GM18508 (cell line): ENCODE data around the gene B3GNT2.
"Not testable (repeated sequence)": the region's sequence is repeated elsewhere in the genome, so short reads cannot be mapped to it uniquely, and the experiment has no call there.

ENCODE experiments used
- ATAC-seq: cut with Tn5 transposase; IDR thresholded peaks from one replicate; pipeline ENCODE4 v1.9.1; 2021; ENCODE audit warnings: moderate number of reproducible peaks; ENCODE audit not compliant: insufficient read depth, unreplicated experiment

Gene B3GNT2, protein sequence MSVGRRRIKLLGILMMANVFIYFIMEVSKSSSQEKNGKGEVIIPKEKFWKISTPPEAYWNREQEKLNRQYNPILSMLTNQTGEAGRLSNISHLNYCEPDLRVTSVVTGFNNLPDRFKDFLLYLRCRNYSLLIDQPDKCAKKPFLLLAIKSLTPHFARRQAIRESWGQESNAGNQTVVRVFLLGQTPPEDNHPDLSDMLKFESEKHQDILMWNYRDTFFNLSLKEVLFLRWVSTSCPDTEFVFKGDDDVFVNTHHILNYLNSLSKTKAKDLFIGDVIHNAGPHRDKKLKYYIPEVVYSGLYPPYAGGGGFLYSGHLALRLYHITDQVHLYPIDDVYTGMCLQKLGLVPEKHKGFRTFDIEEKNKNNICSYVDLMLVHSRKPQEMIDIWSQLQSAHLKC

DNA sequence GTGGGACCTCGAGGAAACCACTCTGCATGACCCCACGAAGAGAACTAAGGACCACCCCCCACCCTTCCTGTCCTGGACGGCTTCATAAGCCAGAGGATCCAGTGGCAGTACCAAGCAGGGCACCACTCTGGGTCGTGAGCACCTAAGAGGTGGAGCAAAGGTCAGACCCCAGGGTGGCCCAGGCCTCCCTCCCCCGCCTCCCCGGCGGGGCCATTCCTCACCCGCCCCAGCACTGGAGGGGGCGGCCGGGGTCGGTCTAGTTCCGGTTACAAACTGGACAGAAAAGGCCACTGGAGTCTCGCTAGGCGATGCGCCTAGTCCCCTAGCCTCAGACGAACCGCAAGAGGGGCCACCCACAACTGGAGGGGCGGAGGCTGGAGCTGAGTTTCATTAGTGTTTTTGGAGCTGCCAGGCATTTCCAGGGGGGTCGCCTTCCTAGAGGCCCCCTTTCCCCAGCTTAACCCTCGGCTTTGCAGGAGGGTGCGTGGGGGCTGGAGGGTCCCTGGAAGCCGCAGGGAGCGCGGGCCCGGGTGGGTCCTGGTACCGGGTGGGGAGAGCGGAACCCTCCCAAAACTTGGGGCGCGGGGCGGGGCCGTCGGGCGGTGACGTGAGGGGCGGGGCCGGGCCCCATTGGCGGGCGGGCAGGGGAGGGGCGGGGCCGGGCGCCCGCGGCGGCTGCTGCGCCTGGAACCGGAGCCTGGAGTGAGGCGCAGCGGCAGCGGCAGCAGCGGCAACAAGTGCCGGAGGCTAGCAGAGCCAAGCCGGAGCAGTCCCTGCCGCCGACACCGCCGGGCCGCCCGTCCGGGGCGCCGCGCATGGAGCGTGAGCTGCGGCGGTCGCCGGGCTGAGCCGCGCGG, at the start of gene B3GNT2:
B3GNT2 (plus strand) TSS at position 695 of the 857 bp plus-strand sequence. CDS start 26,106 bp downstream, outside the sequence.
- ATAC-seq = no peak

DNA sequence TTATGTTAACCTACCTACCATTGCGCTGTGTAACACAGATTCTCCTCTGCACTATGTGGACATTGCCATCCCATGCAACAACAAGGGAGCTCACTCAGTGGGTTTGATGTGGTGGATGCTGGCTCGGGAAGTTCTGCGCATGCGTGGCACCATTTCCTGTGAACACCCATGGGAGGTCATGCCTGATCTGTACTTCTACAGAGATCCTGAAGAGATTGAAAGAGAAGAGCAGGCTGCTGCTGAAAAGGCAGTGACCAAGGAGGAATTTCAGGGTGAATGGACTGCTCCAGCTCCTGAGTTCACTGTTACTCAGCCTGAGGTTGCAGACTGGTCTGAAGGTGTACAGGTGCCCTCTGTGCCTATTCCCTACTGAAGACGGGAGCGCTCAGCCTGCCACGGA, 49.1 kb upstream of the B3GNT2 start:
- not testable (repeated sequence) for ATAC-seq

DNA sequence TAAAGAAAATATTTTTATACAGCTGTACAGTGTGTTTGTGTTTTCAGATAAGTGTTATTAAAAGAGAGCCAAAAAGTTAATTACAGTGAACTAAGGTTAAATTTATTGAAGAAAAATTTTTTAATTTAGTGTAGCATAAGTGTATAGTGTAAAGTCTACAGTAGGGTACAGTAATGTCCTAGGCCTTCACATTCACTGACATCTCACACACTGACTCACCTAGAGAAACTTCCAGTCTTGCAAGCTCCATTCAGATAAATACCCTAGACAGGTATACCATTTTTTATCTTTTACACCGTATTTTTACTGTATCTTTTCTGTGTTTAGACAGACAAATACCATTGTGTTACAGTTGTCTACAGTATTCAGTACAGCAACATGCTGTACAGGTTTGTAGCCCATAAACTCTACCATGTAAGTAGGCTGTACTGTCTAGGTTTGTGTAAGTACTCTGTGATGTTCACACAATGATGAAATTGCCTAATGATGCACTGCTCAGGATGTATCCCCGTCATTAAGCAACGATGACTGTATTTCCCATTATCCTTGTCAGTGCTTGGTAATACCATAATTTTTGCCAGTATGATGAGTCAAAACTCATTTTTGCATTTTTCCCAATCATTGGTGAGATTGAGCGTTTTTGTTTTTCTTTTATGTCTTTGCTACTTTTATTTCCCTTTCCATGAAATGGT, 48.2 kb upstream of the B3GNT2 start:
- ATAC-seq = no peak

DNA sequence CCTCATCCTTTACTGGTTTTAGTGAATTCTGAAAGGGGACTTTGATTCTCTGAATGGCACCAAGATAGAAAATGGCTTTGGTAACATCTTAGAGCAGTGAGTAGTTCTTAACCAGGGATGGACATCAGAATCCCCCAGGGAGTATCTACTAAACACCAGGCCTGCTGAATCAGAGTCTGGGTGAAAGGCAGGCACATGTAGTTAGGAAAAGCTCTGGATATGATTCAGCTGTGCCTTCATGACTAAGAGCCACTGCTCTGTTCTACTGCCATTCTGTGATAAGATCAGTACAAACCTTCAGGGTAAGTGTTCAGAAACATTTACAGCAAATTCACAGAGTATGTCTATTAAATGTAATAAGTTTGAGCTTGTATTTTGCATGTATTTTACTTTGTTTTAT, 46.2 kb upstream of the B3GNT2 start:
- ATAC-seq = no peak

DNA sequence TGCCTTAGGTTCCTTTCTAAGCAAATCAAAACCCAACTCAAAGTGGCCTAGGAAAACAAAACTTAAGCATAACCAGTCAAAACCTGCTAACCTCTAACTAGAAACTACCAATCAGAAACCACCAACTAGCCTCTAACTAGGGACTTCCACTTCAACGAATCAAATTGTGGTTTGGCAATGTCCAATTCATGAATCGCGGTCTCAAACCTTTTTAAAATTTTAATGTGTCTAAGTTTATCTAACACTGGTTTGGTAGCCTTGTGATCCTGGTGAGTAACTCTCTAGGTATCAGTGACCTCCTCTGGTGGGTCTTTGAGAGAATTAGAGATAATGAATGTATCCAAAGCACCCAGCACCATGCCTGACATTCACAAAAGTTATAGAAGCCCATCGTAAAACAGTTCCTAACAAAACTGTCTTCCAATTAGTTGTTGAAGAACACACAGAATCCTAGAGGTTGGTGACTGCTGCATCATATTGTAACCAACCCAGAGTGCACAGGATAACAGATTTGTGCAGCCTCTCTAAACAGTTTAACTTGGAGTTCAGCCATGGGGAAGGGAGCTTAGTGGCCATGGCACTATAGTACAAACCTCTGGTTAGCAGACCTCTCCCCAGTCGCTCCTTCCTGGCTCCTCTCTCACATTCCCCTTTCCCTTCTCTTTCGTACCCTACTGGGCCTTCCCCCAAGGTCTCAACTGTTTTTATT, 45.2 kb upstream of the B3GNT2 start:
- no peak for ATAC-seq

DNA sequence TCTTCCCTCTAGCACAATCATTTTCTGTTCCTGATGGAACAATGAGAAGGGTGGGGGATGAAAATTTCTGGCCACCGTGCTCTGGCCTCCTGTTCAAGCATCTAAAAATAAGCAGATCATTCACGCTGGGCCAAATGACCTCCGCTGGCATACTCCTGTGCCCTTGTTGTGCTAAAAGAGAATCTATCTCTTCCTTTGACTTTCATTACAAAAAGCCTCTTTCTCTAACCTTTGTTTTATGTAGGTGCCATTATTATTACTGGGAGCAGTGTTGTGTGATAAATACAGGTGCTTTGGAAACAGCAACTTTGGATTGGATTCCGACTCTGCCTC, 44.6 kb upstream of the B3GNT2 start:
- no peak for ATAC-seq

DNA sequence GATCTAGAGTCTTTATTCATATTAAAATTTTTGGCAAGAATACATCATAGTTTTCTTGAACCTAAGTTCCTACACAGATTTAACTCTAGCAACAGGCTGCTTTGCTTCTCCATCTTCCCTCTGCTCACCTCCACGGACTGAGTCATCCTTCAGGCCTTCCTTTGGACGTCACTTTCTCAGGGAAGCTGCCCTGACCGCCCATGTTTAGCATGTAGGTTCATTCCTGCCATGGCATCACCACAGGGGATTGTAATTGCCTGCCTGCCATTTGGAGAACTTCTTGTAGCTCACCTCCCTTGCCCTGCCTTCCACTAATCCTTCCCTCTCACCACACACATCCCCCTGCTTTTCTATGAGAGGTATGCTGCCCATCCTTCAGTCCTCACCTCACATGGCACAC, 43.9 kb upstream of the B3GNT2 start:
- no peak for ATAC-seq

DNA sequence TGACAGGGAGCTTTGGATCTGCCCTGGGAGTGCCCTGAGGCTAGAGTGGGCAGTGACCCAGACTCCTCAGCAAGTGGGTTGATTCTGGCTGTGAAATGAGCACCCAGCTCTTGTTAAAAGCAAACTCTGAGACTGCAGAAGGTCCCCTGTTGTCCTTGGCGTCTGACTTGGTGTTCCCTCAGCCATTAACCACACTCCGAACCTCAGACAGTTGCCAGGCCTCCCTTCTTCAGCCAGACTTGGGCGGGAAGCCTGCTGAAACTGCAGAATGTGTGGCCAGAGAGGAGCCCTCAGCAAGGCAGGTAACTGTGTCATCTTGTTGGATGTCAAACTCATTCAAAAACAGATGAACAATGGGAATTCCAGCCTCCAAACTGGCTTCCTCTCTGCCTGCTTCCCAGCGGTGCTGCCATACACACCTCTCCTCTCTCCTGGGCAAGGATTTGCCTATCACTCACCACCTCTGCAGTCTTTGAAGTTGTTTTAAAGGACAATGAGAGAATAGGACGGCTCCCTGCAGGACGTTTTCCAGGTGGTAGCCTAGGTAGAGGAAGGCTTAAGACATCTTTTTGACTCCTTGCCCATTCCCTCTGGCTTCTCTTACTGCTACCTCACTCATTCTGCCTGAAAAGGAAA, 38.9 kb upstream of the B3GNT2 start:
- ATAC-seq = no peak

DNA sequence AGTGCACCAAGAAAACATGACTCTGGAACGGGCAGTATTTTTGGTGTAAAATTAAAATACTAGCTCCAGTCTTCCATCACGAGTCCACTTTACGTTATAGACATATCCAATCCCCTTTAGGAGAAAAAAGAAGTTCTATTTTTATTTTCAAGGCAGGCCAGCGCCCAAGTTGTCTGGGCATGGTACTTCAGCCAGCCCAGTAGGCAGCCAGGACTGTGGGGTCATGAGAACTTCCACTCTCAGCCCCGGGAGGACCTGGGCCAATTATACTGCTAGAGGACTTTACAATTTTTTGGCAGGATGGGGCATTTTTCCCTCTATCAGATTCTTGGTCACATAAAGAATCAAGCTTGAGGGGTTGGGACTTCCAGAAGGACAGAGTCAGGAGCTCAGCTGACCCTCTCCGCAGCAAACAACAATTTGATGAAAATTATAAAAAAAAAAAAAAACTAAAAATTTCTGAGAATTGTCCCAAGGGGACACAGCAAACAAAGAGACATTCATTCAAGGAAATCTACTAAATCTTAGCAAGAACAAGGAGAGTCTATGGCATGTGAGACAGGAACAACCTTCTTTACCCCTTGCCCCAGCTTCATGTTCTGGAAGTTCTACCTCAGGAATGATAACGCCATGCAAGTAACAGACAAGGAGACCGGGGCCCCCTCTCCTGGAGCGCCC, 37.3 kb upstream of the B3GNT2 start:
- ATAC-seq = no peak

DNA sequence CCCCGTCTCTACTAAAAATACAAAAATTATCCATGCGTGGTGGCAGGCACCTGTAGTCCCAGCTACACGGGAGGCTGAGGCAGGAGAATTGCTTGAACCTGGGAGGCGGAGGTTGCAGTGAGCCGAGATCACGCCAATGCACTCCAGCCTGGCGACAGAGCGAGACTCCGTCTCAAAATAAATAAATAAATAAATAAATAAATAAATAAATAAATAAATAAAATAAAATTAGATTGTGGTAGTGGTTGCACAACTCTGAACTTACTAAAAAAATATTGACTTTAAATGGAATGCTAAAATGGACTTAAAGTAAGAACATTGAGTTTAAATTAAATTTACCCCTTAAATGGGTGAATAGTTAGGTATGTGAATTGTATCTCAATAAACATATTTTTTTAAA, 35.2 kb upstream of the B3GNT2 start:
- ATAC-seq = not testable (repeated sequence)

DNA sequence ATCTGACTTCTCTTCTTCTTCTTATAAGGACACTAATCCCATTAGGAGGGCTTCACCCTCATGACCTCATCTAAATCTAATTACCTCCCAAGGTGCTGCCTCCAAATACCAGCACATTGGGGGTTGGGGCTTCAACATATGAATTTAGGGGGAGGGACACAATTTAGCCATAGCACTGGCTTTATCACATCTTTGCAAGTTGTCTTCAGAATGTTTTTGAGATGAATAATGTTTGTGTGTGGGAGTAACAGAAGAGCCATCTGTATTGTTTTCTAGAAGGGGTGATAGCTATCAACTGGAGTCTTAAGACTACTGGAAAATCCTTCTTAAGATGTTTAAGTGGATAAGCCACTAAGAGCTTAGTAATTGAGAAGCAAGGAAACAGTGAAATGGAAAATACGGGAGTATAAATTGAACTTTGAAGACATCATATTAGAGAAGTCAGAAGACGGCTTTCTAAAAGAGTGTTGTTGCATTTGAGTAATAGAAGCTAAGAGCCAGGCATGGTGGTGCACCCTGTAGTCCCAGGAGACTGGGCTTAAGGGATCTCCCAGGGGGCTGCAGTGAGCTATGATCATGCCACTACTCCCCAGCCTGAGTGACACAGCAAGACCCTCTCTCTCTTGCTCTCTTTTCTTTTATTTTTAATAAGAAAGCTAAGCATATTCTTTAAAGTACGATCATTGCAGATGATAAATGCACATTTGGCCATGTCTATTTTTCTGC, 32.6 kb upstream of the B3GNT2 start:
- no peak for ATAC-seq

DNA sequence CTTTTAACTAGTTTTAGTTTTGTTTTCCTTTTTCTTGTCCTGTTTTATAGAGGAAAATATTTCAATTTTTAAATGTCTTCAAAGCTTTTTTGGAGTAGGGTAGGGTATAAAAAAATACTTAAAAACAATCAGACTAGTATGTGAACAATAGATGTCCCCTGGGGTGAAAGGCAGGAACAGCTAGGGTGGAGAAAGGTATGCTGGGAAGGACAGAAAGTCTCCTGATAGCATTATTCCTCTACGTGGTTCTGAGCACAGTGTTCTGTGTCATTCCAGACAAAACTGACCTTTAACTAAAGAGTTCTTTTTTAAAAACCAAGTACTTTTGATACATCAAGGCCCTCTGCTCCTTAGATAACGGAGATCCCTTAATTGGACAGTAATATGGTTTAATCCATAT, 32.1 kb upstream of the B3GNT2 start:
- ATAC-seq = no peak

DNA sequence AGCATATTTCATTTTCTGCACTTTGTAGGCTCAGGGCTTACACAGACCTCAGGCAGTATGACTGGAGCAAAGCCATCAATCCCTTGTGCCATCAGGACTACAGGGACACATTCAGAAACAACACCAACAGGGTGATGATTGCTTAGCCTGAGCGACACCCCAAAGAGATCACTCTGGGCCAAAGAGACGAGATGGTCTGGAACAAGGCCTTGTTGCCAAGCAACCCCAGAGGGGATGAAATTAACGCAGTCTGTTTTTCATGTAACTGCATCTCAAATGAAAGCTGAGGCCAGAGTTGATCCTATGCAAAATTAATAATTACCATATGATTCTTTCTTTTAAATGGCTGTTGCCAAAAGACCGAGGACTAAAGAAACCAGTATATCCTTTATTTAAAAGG, 20.2 kb upstream of the B3GNT2 start:
- ATAC-seq = no peak

DNA sequence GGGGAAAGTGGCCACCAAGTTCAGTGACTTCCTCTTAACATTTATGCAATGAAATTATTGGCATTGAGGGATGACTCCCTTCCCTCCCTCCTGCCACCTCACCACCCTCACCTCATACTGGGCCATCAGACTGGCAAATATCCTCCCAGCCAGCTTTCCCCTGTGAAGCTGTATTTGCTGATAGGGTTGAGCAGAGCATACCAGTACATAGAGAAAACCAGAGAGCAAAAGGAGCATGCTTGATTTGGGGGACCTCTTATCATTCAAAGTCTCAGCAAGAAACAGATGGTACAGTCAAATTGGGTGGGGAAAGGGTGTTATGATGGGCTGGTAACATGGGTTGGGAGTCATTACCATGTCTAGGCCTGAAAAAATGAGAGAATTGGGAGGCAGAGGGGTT, 19.1 kb upstream of the B3GNT2 start:
- ATAC-seq = no peak

DNA sequence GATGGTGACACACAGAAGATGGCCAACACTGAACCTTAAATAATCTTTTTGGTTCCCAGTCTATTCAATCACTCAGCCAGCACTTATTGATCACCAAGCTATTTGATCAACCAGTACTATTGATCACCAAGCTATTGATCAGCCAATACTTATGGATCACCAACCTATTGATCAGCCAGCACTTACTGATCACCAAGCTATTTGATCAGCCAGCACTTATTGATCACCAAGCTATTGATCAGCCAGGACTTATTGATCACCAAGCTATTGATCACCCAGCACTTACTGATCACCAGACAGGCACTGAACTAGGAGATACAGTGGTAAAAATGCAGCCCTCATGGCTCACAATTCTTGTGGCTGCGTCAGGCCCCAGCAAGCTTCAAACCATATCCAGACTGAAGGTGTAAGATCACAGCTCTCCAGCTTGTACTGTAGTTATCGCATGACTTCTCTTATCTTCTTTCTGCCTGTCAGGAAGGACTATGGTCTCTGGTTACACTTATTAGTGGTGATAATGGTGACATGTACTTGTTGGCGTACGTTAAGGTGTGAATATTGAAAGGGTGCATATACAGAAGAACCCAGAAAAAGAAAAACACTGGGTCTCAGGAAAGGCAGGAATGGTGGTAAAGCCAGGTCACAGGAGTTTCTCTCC, 18.4 kb upstream of the B3GNT2 start:
- no peak for ATAC-seq

DNA sequence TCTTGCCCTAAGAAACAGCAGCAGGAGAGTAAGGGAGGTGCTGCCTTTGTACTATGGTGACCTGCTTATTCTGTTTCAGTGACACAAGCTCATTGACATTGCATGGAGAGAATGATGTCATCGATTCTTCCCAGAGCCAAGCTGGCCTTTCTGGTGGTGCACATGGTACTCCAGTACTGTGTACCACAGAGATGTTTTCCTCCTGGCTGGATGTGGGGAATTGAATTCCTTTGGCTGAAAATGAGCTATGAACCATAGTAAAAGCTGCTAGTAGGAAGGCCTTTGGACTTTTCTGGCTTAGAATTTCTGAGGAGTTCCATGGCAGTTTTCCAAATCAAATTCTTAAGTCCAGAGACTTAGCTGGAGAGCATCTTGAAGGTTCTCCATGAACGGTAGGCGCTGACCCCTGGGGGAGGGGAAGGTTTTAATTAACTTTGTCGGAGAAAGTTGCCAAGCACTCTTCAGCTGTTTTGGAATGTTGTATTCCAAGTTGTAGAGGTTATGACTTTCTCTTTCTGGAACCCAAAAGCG, 17.1 kb upstream of the B3GNT2 start:
- ATAC-seq = no peak

DNA sequence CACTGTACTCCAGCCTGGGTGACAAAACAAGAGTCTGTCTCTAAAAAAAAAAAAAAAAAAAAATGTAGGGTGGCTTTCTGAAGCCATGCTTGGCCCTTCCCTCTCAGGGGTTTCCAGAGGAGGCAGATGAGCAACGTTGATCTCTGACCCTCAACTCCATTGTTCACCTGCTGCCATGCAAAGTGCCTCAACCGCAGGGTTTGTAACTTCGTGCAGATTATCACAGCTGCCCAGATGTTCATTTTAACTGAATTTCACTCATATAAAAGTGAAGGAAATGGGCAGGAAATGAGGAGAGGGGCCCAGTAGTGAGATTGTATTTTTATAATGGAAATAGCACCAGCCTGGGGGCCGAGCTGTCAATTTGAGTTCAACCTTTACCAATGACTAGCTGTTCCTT, 14.9 kb upstream of the B3GNT2 start:
- ATAC-seq = no peak

DNA sequence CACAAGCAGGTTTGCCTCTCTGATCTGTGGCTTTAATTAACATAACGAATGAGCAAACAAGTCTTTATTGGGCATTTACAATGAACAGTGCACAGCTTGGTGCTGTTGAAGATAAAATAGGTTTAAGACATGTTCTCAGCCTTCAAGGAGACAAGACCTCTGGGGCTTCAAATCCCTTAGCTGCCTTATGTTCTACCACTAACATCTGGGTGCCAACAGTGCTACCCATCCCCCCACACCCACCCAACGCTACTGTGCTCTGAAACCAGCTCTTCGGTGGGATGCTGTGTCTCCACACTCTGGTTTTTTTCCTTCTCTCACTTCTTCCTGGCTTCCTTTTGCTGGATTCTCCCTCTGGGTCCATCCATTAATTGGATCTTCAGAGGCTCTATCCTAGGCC, 14.1 kb upstream of the B3GNT2 start:
- no peak for ATAC-seq
